Erythroblast (primary cell): Measurements from ENCODE around the gene RBBP6.

Experiments used
- GATA1 ChIP-seq: IDR thresholded peaks from 2 replicates; pipeline ENCODE4 v1.6.1; 2011; ENCODE audit warnings: low read depth, mild to moderate bottlenecking, control low read depth, low read length, moderate library complexity
- POLR2A ChIP-seq: IDR thresholded peaks from 2 replicates; pipeline ENCODE4 v1.6.1; 2011; ENCODE audit warnings: mild to moderate bottlenecking, low read length

GRCh38 chr16:24515186-24515585, 24.2 kb upstream of the RBBP6 start:
- no peak for TF ChIP-seq POLR2A
- TF ChIP-seq GATA1 = no peak
